Stomach (tissue), 4 donors: ENCODE results near the gene NUP98.

Experiments
- EP300 ChIP-seq: sonication (generic); formaldehyde crosslinking; IDR thresholded peaks from one replicate; pipeline ENCODE4 v1.6.1; 2017; ENCODE audit warnings: antibody characterized with exemption
- POLR2AphosphoS5 ChIP-seq, 3 donors: sonication (generic); formaldehyde crosslinking; IDR thresholded peaks; one replicate each; pipeline ENCODE4 v1.6.1; 2016; ENCODE audit warnings: antibody characterized with exemption in 3 of 3
- TF ChIP-seq, protein P1 (sequence below), 7 experiments: fragments of 450-650 bp in 4 of 7; fragments of 200-600 bp in 3 of 7; sonication (generic) in 3 of 7; IDR thresholded peaks; one replicate each; pipeline ENCODE4 v1.5.1; 2016 to 2019; ENCODE audit warnings: antibody characterized with exemption in 7 of 7, control low read depth in 2 of 7, mild to moderate bottlenecking in 1 of 7

DNA sequence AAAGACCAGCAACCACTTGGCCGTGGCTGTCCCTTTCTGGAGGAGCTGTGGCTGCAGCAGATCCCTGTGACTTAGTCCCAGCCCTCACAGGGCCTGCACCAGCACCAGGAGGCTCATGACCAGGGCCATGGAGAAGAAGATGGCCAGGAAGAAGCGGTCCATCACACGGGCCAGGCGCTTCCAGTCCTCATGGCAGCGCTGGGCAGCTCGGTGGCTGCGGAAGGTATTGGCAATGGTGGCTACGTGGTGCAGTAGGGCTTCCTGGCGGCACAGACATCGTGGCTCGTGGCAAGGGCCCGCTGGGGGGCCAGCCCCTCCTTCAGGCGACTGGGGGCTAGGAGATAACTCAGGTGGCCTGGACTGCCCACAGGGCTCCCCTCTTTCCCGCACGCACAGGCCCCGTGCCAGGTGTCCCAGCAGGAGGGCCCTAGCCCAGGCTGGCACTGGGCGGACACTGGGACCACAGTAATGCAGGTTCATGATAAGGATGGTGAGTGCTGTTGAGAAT is 131.3 kb downstream of the NUP98 start:
- TF ChIP-seq EP300, result no peak
- TF ChIP-seq, protein P1, sequence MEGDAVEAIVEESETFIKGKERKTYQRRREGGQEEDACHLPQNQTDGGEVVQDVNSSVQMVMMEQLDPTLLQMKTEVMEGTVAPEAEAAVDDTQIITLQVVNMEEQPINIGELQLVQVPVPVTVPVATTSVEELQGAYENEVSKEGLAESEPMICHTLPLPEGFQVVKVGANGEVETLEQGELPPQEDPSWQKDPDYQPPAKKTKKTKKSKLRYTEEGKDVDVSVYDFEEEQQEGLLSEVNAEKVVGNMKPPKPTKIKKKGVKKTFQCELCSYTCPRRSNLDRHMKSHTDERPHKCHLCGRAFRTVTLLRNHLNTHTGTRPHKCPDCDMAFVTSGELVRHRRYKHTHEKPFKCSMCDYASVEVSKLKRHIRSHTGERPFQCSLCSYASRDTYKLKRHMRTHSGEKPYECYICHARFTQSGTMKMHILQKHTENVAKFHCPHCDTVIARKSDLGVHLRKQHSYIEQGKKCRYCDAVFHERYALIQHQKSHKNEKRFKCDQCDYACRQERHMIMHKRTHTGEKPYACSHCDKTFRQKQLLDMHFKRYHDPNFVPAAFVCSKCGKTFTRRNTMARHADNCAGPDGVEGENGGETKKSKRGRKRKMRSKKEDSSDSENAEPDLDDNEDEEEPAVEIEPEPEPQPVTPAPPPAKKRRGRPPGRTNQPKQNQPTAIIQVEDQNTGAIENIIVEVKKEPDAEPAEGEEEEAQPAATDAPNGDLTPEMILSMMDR (IDR thresholded peaks at IDR 0.05), result no peak
- TF ChIP-seq POLR2AphosphoS5 (IDR thresholded peaks at IDR 0.05), result no peak
